ENCODE data around the gene FKBP11.

Gene FKBP11

GRCh38 chr12:48883305-48884161 lies 41.8 kb downstream of the FKBP11 start (continued):
- TF ChIP-seq, protein P1, sequence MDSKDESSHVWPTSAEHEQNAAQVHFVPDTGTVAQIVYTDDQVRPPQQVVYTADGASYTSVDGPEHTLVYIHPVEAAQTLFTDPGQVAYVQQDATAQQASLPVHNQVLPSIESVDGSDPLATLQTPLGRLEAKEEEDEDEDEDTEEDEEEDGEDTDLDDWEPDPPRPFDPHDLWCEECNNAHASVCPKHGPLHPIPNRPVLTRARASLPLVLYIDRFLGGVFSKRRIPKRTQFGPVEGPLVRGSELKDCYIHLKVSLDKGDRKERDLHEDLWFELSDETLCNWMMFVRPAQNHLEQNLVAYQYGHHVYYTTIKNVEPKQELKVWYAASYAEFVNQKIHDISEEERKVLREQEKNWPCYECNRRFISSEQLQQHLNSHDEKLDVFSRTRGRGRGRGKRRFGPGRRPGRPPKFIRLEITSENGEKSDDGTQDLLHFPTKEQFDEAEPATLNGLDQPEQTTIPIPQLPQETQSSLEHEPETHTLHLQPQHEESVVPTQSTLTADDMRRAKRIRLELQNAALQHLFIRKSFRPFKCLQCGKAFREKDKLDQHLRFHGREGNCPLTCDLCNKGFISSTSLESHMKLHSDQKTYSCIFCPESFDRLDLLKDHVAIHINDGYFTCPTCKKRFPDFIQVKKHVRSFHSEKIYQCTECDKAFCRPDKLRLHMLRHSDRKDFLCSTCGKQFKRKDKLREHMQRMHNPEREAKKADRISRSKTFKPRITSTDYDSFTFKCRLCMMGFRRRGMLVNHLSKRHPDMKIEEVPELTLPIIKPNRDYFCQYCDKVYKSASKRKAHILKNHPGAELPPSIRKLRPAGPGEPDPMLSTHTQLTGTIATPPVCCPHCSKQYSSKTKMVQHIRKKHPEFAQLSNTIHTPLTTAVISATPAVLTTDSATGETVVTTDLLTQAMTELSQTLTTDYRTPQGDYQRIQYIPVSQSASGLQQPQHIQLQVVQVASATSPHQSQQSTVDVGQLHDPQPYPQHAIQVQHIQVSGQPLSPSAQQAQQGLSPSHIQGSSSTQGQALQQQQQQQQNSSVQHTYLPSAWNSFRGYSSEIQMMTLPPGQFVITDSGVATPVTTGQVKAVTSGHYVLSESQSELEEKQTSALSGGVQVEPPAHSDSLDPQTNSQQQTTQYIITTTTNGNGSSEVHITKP (tag by site-specific recombination; IDR thresholded peaks at IDR 0.05), result peak; percentile 85
- TF ChIP-seq ZXDB (tag by site-specific recombination; IDR thresholded peaks at IDR 0.05) (no peak), KLF1 (tag by site-specific recombination; IDR thresholded peaks at IDR 0.05) (no peak), ZNF600 (tag by site-specific recombination; IDR thresholded peaks at IDR 0.05) (peak; percentile 59), ZNF785 (tag by site-specific recombination; IDR thresholded peaks at IDR 0.05) (no peak), SETDB1 (IDR thresholded peaks at IDR 0.05; ENCODE audit: insufficient read length, low read length) (no peak), ZNF513 (tag by site-specific recombination; IDR thresholded peaks at IDR 0.05) (no peak), SP2 (tag by site-specific recombination; IDR thresholded peaks at IDR 0.05) (0 out of 2 replicates have a peak, but pooled peaks have one; percentile 11), ZSCAN23 (tag by site-specific recombination; IDR thresholded peaks at IDR 0.05) (no peak), ZFP3 (tag by site-specific recombination; IDR thresholded peaks at IDR 0.05; ENCODE audit: low read depth) (no peak), ZNF645 (tag by site-specific recombination; IDR thresholded peaks at IDR 0.05) (no peak), ZNF341 (tag by site-specific recombination; IDR thresholded peaks at IDR 0.05; ENCODE audit: low read depth) (peak; percentile 51; the same call in 1 of the 2 replicates), ZNF777 (tag by site-specific recombination; IDR thresholded peaks at IDR 0.05; ENCODE audit: borderline replicate concordance) (no peak), MYNN (tag by site-specific recombination; IDR thresholded peaks at IDR 0.05; ENCODE audit: borderline replicate concordance) (no peak), ZNF433 (tag by site-specific recombination; IDR thresholded peaks at IDR 0.05; ENCODE audit: low read depth) (no peak), ZBTB21 (tag by site-specific recombination; IDR thresholded peaks at IDR 0.05) (no peak), ZSCAN30 (tag by site-specific recombination; IDR thresholded peaks at IDR 0.05) (no peak), SP3 (tag by site-specific recombination; IDR thresholded peaks at IDR 0.05) (0 out of 2 replicates have a peak, but pooled peaks have one; percentile 35), ZNF473 (tag by site-specific recombination; IDR thresholded peaks at IDR 0.05) (no peak), TCF7L2 (IDR thresholded peaks at IDR 0.05; ENCODE audit: borderline replicate concordance, low read depth, low read length) (no peak), ZNF24 (tag by site-specific recombination; IDR thresholded peaks at IDR 0.05) (no peak), ZNF560 (tag by site-specific recombination; IDR thresholded peaks at IDR 0.05; ENCODE audit: borderline replicate concordance) (no peak)
- TF ChIP-seq, protein P2, sequence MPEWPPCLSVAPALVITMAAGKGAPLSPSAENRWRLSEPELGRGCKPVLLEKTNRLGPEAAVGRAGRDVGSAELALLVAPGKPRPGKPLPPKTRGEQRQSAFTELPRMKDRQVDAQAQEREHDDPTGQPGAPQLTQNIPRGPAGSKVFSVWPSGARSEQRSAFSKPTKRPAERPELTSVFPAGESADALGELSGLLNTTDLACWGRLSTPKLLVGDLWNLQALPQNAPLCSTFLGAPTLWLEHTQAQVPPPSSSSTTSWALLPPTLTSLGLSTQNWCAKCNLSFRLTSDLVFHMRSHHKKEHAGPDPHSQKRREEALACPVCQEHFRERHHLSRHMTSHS (tag by site-specific recombination; IDR thresholded peaks at IDR 0.05), result no peak

Data from HEK293 (cell line).